ENCODE measurements around the gene NDUFS8.
A peak's percentile ranks its signal among the peaks of the same experiment; 100 is the strongest.

The NDUFS8 gene

DNA sequence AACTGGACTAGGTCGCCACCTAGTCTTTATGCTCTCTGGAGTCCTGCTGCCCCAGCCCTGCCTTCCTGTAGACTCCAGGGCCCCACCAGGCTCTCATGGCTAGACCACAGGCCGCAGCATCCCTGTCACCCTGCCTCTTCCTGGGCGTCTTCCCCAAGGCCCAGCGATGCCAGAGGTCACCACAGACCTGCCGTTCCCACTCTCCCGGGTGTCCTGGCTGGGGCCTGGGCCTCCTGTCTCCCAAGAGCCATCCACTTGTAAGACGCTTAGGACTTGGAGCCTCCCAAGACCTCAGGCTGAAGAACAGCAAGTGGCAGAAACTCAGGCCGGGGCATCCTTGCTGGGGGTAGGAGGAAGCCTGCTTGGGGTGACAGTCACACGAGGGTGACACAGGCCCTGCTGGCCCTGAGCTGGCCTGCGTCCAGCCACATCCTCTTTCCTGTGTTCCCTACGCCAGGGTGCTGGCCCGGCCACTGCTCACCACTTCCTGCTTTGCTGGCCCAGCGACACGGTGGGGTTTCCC, 6.3 kb downstream of the NDUFS8 start:
- DNase-seq (ENCODE audit: low spot score), result peak; percentile 35

DNA sequence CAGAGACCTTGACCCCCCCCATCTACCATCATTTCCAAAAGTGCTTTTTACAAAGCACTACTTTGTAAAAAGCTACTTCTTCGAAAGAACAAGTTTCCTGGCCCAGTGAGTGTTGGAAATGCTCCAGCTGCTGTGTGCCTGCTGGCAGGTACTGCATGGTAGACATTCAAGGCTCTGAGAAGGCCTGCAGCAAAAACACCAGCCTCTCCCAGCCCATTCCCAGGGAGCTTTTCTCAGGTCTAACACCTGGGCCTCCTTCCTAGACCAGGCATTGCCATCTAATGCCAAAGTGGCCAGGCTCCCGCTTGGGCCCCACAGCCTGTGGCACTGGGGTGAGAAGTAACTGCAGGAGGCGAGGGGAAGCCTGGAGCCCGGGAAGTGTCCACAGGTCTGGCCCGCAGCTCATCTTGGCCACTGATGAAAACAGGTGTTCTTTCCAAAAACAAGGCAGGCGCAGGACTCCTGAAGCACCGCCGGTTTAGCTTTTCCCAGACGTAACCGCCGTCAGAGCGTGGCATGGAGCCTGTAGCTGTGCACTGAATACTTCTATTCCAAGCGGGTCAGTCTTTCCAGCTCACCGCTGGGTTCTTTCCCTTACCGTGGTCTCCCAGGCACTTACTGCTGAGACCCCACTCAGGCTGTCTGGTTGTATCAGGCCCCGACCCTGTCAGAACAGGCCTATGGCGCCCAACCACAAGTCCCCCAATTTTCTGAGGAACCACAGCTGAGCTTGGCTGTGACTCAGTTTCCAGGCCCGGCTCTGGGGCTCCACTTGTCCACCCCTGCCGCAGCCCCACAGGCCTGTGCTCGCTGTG, 7.1 kb downstream of the NDUFS8 start:
- DNase-seq (ENCODE audit: low spot score), result no peak

DNA sequence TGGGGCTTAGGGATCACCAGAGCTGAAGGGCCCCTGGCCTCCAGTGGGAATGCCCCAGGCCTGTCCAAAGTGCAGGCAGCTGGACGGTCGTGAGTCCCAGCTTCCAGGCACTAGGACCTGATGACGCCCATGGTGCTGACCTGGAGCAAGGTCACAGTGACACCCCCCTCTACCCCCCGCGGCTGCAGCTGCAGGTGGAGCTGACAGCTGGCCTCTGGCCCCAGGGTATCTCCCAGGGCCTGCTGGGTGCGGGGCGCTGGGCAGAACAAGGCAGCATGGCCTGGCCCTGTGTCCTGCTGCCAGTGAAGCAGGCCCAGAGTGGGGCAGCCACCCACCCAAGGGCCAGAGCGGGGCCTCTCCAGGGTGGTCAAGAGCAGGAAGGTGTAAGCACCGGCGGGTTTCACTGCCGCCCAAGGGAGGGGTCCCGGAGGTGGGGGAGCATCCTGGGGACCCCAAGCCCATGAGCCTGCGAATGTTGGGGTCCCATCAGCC, 7.8 kb downstream of the NDUFS8 start:
- no peak for DNase-seq (ENCODE audit: low spot score)

DNA sequence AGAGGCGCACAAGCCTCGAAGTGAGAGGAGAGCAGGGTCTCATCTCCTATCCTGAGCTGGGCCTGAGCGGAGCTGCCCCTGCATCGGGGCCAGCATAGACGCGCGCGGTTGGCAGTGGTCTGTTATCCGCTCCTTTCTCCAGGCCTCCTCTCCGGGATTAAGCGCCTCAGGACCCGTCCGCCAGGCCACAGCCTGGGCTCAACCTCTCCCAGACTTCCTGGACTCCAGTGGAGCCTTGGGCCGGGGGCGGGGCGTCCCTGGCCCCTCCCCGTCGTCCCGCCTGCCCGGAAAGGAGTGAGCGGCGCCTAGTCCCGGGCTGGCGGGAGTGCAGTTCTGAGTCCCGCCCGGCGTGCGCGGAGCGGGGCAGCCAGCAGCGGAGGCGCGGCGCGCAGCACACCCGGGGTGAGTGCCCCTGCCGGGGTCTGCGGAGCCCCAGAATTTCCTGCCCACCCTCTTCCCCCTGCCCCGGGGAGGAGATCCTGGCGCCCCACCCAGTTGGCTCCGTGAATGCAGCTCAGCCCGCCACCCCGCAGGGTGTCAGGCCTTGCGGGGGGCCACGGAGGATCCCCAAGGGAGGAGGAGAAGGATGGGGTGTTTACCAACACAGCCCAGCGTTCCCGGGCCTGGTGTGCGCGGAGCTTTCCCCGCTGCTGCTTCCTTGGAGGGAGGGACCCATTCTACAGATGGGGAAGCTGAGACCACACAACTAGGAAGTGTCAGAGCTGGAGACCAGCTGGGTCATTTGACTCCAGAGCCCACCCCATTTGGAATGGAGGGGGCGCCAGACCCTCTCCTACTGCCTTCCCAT, 8.4 kb downstream of the NDUFS8 start, which contains the start of gene TCIRG1:
Gene TCIRG1 (plus strand): TSS at position 308 of the 808 bp plus-strand sequence. CDS start 2,247 bp downstream, outside the sequence.
- DNase-seq (ENCODE audit: low spot score), result peak; percentile 45

DNA sequence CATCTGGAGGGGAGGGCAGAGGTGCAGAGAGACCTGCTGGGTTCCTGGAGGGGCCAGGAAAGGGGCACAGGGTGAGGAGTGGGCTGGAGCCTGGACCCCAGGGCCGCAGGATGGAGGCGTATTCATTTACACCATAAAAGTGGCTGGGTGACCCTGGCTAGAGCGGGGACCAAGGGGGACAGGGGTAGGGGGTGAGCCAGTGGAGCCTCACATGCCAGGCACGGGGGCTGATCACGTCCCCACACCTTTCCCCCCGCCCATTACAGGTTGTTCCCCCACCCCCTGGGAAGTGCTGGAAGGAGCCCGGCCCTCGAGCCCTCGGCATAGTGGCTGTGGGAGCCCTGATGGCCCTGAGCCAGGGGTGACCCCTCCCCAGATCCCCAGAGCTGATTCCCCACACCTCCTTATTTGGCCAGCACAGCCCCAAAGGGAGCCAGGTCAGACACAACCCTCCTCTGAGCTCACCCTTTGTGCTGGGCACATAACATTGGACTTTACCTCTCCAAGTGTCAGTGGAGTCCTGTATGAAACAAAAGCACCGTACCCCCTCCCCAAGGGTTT, 9.1 kb downstream of the NDUFS8 start:
- no peak for DNase-seq (ENCODE audit: low spot score)

DNA sequence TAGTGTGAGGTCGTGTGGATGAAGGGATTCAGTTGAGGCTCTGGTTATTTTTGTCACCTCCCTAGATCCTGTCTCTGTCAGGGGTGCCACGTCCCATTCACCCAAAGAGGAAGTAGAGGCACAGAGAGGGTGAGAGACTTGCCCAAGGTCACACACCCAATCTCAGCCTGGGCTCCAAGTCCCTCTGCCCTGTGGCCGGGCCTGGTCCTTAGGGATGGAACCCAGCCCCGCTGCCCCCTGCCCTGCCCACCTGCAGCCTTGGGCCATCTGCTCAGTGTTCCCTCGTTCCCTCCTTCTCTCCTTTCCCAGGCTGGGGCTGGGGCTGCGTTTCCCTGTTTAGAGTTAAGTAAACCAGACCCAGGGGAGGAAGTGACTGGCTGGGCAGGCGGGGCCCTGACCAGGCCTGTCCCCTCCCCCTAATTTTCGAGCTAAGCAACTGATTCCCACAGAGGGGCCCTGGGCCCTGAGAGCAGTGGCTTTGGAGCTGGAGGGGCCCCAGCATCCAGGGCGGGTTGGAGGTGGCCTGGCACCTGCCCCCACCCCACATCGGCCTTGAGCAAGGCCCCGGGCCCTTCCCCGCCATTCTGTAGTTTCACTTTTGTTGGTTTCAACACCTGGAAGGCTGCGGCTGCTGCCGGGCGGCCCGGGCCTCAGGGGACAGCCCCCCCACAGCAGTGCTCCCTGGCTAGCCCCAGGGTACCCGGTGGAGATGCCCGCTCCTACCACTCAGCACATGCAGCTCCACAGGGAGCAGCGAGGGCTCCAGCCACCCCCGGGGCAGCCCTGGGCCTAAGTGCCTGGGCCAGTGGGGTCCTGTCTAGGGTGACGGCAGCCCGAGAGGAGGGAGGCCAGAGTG, 9.8 kb downstream of the NDUFS8 start:
- peak; percentile 43 for DNase-seq (ENCODE audit: low spot score)

DNA sequence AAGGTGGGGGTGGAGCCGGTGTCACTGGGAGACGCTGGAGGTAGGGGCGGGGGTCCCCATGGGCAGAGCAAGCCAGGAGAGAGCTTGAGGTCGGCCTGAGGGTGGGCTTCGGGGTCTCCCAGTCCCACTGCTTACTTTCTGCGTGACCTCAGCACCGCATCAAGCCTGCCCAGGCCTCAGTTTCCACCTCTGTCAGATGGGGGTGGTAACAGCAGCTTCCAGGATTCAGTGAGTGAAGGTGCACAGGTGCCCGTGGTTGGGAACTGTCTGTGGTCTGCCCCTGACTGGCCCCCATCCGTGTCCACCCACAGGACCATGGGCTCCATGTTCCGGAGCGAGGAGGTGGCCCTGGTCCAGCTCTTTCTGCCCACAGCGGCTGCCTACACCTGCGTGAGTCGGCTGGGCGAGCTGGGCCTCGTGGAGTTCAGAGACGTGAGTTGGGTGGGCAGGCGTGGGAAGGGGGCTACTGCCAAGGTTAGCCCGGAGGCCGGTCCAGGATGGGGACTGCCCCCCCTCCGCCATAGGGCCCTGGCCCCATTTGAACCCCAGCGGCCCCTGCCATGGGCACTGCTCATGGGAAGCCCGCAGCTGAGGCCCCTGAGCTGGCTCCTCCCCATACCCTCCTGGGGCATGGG, 10.6 kb downstream of the NDUFS8 start:
- DNase-seq (ENCODE audit: low spot score), result no peak

DNA sequence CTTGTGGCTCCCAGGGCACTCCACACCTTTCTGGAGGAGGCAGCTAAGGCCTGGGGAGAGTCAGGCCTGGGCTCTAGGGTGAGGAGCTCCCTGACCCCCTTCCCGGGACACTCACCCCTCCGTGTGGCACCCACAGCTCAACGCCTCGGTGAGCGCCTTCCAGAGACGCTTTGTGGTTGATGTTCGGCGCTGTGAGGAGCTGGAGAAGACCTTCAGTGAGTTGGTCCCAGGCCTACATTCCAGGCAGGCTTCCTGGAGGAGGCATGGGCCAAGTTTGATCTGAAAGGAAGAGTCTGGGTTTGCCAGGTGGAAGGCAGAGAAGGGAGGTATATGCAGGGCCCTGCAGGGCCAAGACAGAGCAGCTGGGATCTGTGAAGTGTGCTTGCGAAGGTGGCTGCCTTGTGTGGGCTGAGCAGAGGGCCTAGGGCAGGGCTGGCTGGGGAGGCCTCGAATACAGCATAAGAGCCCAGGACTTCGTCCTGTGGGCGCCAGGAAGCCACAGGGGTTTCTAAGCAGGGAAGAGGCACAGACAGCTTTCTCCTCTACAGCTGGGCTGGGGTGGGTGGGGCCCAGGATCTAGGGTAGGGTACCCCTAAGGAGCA, 11.2 kb downstream of the NDUFS8 start:
- DNase-seq (ENCODE audit: low spot score), result no peak

DNA sequence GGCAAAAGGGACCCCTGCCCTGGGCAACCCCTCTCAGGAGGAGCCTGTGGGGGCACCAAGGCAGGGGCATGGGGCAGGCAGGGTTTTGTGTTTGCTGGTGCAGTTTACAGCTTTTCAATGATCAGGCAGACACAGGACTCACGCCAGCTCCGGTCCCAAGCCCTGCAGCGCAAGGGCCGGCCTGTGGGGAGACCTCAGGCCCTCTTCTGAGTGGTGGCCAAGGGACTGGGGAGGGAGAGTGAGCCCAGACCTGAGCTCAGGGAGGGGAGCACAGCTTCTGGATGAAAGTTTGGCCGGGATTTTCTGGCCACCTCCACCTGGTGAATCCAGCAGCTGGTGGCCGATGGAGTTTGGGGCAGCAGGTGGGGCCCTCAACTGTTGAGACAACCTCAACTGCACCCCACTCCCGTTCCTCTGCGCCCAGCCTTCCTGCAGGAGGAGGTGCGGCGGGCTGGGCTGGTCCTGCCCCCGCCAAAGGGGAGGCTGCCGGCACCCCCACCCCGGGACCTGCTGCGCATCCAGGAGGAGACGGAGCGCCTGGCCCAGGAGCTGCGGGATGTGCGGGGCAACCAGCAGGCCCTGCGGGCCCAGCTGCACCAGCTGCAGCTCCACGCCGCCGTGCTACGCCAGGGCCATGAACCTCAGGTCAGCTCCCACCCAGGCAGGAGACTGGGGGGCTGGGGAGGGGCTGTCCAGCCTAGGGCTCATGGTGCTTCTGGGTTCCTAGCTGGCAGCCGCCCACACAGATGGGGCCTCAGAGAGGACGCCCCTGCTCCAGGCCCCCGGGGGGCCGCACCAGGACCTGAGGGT, 11.9 kb downstream of the NDUFS8 start:
- no peak for DNase-seq (ENCODE audit: low spot score)

DNA sequence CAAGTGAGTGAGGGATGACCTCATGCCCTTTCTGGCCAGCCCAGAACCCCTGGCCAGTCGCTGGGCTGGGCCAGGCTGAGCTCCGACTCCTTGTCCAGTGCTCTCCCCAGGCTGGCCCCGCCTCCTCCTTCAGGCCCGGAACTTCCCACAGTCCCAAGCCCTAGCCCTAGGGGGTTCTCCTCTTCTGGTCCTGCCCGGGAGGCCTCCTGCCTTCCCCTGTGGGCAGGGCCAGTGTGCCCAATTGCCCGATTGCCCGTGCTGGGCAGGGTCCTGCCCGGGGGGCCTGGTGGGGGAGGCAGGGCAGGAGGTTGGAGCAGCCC, 12.5 kb downstream of the NDUFS8 start:
- no peak for DNase-seq (ENCODE audit: low spot score)

DNA sequence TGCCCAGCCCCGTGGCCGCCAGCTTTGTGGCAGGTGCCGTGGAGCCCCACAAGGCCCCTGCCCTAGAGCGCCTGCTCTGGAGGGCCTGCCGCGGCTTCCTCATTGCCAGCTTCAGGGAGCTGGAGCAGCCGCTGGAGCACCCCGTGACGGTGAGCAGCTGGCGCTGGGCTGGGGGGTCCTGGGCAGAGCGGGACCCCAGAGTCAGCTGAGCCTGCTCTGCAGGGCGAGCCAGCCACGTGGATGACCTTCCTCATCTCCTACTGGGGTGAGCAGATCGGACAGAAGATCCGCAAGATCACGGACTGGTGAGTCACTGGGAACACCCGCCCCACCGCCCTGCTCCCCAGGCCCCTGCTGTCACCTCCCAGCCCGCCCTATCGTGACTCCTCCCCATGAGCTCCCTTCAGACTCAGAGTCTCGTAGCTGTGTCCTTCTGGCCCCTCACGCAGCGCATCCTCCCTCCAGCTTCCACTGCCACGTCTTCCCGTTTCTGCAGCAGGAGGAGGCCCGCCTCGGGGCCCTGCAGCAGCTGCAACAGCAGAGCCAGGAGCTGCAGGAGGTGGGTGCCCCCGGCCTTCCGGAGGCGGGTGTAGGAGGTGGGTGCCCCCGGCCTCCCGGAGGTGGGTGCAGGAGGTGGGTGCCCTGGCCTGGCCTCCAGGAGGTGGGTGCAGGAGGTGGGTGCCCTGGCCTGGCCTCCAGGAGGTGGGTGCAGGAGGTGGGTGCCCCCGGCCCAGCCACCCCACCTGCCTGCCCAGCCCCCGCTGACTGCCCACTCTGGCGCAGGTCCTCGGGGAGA, 13.1 kb downstream of the NDUFS8 start:
- no peak for DNase-seq (ENCODE audit: low spot score)

DNA sequence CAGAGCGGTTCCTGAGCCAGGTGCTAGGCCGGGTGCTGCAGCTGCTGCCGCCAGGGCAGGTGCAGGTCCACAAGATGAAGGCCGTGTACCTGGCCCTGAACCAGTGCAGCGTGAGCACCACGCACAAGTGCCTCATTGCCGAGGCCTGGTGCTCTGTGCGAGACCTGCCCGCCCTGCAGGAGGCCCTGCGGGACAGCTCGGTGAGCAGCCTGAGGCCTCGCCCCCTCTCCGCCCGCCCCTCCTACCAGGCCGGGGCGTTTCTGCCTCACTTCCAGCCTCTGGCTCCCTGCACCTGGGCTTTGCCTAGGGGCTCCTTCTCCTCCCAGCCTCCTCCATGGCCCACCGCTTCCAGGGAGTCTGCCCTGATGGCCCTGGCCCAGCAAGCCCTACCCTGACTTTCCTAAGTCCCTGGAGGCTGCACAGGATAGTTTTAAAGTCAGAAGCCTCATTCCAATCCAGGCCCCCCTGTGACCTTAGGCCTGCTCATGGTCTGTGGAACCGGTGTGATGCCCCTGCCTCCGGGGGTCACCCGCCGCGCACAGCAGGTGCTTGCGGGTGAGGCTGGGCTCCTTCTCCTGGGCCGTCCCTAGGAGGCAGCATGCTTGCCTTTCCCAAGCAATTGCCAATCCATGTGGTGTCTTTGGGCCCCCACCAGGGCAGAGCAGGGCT, 13.8 kb downstream of the NDUFS8 start:
- no peak for DNase-seq (ENCODE audit: low spot score)

DNA sequence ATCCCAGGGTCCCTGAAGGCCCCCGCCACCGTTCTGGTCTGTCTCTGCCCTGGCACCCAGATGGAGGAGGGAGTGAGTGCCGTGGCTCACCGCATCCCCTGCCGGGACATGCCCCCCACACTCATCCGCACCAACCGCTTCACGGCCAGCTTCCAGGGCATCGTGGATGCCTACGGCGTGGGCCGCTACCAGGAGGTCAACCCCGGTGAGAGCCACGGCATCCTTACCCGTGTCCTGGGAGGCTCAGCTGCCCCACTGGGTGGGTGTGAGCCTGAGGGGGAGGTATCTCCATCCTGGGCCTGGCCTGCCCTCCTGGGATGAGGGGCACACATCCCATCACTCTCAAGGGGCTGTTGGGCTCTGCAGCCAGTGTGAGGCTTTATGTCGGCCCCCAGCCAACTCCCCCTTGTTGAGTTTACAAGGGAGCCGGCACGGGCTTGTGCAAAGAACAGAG, 14.4 kb downstream of the NDUFS8 start:
- DNase-seq (ENCODE audit: low spot score), result no peak

DNA sequence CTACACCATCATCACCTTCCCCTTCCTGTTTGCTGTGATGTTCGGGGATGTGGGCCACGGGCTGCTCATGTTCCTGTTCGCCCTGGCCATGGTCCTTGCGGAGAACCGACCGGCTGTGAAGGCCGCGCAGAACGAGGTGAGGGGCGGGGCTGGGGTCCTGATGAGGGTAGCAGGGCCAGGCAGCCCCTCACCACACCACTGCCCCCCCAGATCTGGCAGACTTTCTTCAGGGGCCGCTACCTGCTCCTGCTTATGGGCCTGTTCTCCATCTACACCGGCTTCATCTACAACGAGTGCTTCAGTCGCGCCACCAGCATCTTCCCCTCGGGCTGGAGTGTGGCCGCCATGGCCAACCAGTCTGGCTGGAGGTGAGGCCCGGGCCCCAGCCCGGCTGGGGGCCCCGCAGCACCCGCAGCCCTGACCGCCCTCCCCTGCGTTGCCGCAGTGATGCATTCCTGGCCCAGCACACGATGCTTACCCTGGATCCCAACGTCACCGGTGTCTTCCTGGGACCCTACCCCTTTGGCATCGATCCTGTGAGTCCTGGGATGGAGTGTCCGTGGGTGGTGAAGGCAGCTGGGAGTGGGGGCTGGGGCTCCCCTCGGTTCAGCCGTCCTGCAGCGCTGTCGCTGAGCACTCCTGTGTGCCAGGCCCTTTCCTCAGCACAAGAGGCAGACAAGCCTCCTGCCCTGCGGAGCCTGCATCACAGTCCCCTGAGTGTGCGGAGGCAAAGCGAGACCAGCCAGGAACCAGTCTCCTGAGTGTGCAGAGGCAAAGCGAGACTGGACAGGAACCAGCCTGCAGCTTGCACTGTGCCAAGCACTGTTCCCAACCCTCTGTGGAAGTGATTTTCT, 17.2 kb downstream of the NDUFS8 start:
- no peak for DNase-seq (ENCODE audit: low spot score)

DNA sequence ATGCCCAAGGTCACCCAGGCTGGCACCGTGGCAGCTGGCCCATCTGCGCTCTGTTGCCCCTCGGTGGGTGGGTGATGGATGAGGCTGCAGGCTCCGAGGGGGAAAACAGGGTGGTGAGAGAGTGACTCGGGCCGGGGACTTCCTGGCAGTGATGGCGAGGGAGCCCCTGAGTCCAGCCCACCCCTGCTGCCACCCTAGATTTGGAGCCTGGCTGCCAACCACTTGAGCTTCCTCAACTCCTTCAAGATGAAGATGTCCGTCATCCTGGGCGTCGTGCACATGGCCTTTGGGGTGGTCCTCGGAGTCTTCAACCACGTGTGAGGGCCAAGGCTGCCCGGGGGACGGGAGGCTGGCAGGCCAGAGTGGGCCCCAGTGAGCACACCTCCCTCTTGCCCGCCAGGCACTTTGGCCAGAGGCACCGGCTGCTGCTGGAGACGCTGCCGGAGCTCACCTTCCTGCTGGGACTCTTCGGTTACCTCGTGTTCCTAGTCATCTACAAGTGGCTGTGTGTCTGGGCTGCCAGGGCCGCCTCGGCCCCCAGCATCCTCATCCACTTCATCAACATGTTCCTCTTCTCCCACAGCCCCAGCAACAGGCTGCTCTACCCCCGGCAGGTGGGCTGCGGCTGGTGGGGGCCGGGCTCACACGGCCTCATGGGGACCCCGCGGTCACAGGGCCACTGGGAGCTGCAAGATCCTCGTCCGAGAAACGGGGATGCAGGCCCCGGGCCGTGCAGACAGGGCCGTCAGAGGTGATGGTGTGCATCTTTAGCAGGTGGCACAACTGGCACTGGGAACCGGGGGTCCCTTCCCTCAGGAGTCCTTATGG, 18.4 kb downstream of the NDUFS8 start:
- DNase-seq (ENCODE audit: low spot score), result no peak

Measured in CD4-positive, alpha-beta T cell treated with Interleukin-2 at 100 ng/mL for 4 hours (primary cell).